HG03064 (cell line): Measurements from ENCODE around the gene SLC39A11.
"Not testable (repeated sequence)": the region's sequence is repeated elsewhere in the genome, so short reads cannot be mapped to it uniquely, and the experiment has no call there.

Source experiments
- ATAC-seq: cut with Tn5 transposase; IDR thresholded peaks from one replicate; pipeline ENCODE4 v1.9.1; 2021; ENCODE audit warnings: low read depth; ENCODE audit not compliant: unreplicated experiment

SLC39A11 gene

GRCh38 chr17:72928454-72929136 lies 163.9 kb downstream of the SLC39A11 start:
- no peak for ATAC-seq

GRCh38 chr17:72927760-72928159 lies 164.7 kb downstream of the SLC39A11 start:
- ATAC-seq, result no peak

- ATAC-seq, result no peak
These were observed 165.3 kb downstream of the SLC39A11 start for GRCh38 chr17:72927146-72927545.

DNA sequence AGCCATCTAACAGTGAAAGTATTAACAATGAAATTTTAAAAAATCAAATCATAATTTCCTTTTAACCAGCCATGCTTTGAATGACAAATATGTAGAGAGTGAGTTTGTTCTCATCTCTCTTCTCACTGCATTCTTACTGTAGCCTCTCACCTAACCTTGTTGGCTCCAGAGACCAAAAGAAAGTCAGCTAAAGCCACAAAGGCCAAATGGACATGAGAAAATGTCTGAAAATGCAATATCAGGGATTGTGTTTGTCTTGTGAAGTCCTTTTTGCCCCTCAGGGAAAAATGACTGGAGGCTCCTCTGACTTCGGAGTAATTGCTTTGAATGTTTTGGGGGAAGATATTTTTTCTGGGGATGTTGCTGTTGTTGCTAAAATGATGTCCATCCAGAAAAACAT lies 166.3 kb downstream of the SLC39A11 start:
- ATAC-seq, result no peak

DNA sequence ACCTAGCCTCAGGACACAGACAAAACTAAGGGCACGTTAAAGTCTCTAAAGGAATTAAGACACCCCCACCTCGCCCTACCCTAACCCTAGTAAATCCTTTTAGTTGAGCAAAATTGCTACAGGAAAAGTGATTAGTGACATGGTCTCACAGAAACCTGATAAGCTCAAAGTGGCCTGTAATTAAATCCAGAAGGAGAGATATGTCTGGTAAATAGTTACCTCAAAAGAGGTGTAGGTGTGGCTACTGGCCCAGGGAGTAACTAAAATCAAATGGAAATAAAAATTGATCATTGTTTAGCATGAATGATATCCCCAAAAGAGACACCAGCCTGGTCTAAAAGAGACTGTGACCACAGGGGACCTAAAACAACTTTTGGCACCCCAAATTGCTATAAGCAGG lies 168.3 kb downstream of the SLC39A11 start:
- ATAC-seq, result no peak

- no peak for ATAC-seq
These were observed 170.3 kb downstream of the SLC39A11 start for GRCh38 chr17:72922219-72922618.

GRCh38 chr17:72921347-72922054 lies 171.0 kb downstream of the SLC39A11 start:
- no peak for ATAC-seq

DNA sequence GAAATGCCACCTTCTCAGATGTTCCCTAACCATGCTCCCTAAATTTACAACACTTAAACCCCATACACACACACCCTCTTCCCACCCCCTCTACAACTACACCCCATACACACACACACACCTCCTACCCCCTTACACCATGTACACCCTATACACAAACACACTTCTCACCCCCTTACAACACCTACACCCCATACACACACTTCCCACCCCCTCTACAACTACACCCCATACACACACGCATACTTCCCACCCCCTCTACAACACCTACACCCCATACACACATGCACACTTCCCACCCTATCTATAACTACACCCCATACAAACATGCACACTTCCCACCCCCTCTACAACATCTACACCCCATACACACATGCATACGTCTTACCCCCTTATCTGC lies 172.0 kb downstream of the SLC39A11 start:
- no peak for ATAC-seq

- no peak for ATAC-seq
These were observed 175.5 kb downstream of the SLC39A11 start for GRCh38 chr17:72916991-72917390.

- no peak for ATAC-seq
These were observed 176.8 kb downstream of the SLC39A11 start for GRCh38 chr17:72915625-72916081.

- ATAC-seq, result no peak
These were observed 179.3 kb downstream of the SLC39A11 start for GRCh38 chr17:72913142-72913682.

GRCh38 chr17:72906306-72906705 lies 186.2 kb downstream of the SLC39A11 start:
- no peak for ATAC-seq

DNA sequence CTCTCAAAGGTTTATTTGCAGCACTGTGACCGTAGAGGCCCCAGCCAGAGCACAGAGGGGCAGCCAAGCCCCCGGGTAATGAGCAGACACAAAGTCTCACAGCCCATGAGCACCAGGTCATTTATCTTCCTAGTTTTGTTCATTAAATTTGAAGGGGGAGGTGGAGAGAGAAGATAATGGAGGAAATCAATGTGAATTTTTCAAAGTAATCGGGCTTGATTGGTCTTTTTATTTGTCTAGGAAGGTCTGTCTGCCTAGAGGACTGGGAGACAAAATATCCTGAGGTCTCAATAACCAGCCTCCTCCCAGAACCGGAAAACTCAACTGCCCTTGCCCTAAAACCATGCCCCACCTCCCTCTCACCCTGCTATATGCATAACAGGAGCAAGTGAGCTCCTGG lies 189.0 kb downstream of the SLC39A11 start:
- no peak for ATAC-seq

DNA sequence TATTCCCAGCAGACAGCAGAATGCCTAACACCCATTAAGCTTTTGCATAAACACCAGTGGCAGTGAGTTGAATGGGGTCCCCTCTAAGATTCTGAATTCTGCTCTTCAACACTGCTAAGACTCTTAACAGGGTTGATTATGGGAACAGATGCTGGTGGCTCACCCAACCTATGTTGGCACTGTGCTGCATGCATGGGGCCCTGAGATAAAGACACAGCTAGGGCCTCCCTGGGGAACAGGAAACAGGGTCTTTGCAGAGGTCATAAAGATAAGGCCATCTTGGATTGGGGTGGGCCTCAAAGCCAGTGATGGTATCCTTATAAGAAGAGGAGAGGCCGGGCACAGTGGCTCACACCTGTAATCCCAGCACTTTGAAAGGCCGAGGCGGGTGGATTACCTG lies 190.8 kb downstream of the SLC39A11 start:
- ATAC-seq, result no peak

DNA sequence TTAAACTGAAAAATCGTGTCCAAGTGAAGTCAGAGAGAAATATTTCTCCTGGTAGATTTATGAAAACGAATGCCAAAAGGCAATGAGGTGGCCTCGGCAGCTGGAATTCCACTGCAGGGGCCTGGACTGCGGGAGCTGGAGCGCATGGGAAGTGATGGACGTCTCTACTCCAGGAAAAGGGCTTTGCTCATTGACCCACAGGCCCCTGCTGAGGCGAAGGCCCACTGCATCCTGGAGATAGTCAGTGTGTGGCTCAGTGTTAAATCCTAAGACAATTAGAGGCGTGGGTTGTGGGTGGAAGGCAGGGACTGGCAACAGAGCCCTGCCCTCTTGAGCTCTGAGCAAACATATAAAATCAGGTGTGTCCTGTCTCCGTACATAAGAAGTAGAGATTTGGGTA lies 191.4 kb downstream of the SLC39A11 start:
- ATAC-seq, result no peak

GRCh38 chr17:72900654-72900971 lies 191.9 kb downstream of the SLC39A11 start:
- no peak for ATAC-seq

DNA sequence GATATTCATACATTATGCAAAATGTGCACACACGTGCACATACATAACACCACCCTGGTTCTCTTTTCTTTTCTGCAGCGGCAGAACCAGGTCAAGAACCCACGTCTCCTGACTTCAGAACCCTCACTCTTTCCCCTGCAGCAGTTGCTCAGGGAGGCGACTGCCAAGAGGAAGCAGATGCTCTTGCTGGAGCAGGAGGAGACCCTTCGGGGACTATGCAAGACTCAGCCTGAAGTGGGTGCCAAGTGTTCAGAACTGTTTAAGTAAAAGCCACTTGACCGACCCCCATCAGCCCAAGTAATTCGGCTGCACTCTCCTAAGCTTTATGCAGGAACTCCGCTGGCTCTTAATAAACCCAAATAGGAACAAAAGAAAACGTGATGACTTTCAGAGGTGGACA lies 193.8 kb downstream of the SLC39A11 start:
- ATAC-seq, result no peak

DNA sequence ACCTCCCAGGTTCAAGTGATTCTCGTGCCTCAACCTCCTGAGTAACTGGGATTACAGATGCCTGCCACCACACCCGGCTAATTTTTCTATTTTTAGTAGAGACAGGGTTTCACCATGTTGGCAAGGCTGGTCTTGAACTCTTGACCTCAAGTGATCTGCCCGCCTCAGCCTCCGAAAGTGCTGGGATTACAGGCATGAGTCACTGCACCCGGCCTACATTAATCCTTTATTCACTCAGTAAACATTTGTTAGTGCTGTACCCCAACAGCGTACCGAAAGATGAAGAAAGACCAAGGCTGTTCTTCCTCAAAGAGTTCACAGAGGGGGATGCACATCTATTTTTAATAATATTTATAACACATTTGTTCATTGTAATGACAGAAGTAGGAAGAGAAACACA lies 196.2 kb downstream of the SLC39A11 start:
- ATAC-seq, result not testable (repeated sequence)

DNA sequence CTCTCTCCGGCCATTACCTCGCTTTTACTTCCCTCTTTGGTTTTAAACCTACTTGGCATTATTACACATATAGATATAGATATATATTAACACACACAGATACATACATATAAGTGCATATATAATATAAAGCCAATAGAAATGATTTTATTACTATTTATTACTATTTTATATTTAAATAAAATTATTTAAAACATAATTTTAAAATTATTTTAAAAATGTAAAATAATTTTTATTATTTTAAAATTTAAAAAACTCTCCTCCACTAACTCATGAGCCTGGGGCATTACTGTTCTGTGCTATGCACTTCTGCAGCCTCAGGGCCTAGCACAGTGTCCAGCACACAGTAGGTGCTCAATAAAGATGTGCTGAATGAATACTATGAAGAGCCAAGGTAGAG lies 200.9 kb downstream of the SLC39A11 start:
- no peak for ATAC-seq

- ATAC-seq, result no peak
These were observed 201.8 kb downstream of the SLC39A11 start for GRCh38 chr17:72890711-72891110.

DNA sequence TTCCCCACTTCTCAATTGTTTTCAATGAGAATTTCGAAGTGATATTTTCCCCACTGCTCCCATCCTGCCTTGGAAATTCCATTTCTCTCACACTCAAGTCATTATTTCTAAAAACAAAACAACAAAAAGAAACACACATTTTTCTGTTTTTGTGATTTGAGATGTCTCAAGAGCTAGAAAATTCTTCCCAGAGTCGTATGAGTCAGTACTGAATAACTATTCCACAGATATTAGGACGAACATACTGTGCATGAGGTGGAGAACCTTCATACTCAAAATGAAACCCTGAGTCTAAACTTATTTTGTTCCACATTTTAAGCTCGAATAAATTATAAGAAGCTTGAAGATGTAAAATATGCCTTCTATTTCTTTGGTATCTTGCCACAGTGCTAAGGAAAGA lies 204.6 kb downstream of the SLC39A11 start:
- ATAC-seq, result no peak

GRCh38 chr17:72887322-72887721 lies 205.2 kb downstream of the SLC39A11 start:
- ATAC-seq, result no peak
